Fibroblast of villous mesenchyme (primary cell): ENCODE data around the gene MAP2K3. TPM values are rescaled to one million over a fixed set of nuclear protein-coding genes. Genes with fewer than 3 reads are reported as not detected.

Source experiments
- DNase-seq: peaks from one replicate; pipeline ENCODE4 v3.0.0-alpha.2; 2010; ENCODE audit warnings: low read depth
- H3K4me3 ChIP-seq: 2 replicates; pipeline ENCODE4 v1.5.1; 2011; ENCODE audit warnings: low read depth, mild to moderate bottlenecking, low read length
- total RNA-seq: library from RNA; depleted of rRNA; stranded (reverse); fragments of >200 nt; gene quantifications from 2 replicates; pipeline ENCODE4 v1.2.3, GENCODE V29; 2012
- TF ChIP-seq, protein P1 (sequence below): IDR thresholded peaks from 2 replicates; pipeline ENCODE4 v1.5.1; 2012; ENCODE audit warnings: low read depth, mild to moderate bottlenecking, low read length; ENCODE audit not compliant: insufficient read depth

The MAP2K3 gene
- total RNA-seq, 1 donor: 30.7 TPM

DNA sequence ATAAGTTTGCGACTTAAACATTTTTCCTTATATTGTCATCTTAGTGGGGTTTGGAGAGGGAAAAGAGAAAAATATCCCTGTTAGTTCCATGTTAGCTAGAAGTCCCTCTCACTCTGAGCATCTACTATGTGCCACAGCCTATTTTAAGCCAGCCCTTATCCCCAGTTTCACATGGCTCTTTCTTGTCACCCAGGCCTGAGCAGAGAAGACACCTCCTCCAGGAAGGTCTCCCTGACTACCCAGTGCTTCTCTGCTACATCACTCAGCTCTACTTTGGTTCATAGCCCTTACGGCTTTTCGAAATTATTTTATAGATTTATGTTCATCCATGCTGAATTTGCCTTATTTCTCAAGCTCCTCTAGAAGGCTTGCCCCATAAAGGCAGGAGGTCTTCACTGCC lies 7.2 kb upstream of the MAP2K3 start:
- TF ChIP-seq, protein P1, sequence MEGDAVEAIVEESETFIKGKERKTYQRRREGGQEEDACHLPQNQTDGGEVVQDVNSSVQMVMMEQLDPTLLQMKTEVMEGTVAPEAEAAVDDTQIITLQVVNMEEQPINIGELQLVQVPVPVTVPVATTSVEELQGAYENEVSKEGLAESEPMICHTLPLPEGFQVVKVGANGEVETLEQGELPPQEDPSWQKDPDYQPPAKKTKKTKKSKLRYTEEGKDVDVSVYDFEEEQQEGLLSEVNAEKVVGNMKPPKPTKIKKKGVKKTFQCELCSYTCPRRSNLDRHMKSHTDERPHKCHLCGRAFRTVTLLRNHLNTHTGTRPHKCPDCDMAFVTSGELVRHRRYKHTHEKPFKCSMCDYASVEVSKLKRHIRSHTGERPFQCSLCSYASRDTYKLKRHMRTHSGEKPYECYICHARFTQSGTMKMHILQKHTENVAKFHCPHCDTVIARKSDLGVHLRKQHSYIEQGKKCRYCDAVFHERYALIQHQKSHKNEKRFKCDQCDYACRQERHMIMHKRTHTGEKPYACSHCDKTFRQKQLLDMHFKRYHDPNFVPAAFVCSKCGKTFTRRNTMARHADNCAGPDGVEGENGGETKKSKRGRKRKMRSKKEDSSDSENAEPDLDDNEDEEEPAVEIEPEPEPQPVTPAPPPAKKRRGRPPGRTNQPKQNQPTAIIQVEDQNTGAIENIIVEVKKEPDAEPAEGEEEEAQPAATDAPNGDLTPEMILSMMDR: no peak
- no peak for DNase-seq
- H3K4me3 ChIP-seq: no peak overlapping the region

DNA sequence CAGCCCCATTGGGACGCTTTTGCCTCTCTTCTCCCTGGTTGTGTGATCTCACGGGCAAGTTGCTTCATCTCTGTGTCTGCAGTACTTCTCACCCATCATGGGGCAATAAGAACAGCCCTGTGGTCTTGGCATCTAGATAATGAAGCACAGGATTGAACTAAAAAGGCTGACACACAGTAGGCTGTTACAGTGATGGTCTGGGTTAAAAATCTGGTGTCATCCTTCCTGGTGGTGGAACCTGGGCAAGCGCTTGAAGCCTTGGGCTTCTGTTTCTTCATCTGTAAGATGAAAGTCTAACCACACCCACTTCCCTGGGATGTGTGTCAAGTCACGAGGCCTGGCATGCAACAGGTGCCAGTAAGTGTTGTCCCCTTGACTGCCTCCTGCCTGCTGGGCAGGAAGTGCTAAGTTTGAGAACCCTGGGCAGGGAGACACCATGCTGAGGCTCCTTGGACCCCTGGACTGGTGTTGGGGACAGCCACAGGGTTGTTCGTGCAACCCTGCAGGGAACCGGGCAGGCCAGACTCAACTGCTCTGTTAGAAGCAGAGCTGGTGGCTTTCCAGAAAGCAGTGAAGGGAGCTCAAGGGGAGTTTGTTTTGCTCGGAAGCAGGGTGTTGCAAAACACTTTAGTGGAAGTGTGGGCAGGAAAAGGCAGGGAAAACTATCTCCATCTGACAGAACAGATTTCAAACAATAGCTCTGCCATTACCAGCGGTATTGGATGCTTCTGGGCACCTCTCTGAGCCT lies 5.9 kb upstream of the MAP2K3 start:
- no peak overlapping the region for H3K4me3 ChIP-seq
- DNase-seq: no peak
- TF ChIP-seq, protein P1: no peak

DNA sequence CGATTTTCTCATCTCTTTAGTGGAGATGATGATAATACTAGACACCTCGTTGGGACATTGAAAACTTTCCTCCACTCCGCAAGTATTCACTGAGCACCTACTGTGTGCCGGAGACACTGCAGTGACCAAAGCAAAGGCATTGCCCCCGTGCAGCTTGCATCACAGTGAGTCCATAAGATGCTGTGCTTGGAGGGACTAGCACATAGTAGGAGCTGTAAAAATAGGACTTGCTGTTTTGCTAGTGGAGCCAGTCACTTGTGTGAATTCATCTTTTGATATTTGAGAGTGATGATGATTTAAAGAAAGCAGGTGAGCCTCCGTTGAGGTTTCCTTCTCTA lies 5.3 kb upstream of the MAP2K3 start:
- TF ChIP-seq, protein P1: no peak
- no peak for DNase-seq

DNA sequence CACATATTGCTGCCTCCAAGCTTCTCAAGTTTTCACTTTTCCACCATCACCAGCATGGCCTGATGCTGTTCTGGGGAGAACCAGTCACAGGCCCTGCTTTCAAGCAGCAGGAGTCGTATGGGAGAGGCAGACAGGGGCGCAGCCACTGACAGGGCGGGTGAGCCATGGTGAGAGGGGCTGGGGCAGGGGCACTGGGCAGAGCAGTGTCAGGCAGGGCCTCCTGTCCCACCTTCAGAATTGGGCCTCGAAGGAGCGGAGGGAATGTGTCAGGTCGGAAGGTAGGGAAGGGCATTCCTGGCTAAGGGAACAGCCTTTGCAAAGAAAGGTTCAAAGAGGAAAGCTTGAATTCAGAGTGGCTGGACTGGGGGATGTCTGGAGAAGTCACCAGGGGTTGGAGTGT lies 4.9 kb upstream of the MAP2K3 start:
- no peak for DNase-seq
- H3K4me3 ChIP-seq: no peak overlapping the region
- TF ChIP-seq, protein P1: no peak

More for the DNA sequence above, 5.3 kb upstream of the MAP2K3 start:
- H3K4me3 ChIP-seq: no peak overlapping the region

DNA sequence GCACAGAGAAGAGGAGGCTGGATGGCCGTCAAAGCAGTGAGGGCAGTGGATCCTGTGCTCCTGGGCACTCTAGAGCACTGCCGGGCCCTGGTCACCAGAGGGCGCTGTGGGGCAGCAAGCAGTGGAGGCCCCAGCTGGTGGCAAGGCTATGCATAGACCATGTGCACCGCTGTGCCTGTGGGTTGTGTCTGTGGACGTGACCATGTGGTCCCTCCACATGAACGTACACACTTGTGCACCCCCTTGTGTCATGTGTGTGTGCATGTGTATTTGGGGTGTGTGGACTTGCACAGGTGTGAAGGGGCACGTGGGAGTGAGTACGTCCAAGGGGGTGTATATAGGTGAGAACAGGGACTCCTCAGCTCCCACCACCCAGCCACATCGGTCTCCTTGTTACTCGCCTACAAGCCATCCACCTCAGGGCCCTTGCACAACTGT lies 4.4 kb upstream of the MAP2K3 start:
- DNase-seq: peak; percentile 77
- H3K4me3 ChIP-seq: no peak overlapping the region
- TF ChIP-seq, protein P1: peak; percentile 99

DNA sequence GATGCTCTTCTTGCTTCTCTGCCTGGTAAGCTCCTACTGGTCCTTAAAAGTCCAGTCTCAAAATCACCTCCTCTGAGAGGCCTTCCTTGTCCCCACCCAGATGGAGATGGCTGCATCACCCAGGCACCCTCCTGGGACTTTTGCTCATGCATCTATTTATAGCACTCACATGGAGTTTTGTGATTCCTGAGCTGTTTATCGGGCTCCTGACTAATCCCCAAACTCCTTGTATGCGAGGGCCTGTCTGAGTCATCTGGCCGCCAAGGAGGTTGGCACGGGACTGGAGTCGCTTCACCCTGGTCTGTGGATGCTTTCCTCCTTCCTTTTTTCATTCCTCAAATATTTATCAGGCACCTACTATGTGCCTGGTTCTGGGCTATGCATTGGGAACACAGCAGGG lies 2.3 kb upstream of the MAP2K3 start:
- no peak overlapping the region for H3K4me3 ChIP-seq
- DNase-seq: peak; percentile 95
- TF ChIP-seq, protein P1: no peak

DNA sequence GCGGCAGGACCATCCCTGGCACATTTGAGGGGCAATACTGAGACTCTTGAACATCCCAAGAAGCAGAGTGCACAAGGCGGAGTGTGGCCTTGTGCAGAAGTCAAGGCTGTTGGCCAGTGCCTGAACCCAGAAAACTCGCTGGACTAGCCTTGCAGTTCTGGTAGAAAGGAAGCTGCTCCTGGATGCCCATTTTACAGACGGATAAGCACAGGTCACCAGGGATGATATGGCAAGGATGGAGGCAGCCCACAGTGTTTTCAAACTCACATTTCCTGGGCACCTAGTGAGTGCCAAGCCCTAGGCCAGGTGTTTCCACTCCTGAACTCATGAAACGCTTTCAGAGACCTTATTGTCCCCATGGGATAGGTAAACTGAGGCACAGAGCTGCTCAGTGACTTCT lies 1.7 kb upstream of the MAP2K3 start:
- TF ChIP-seq, protein P1: no peak
- H3K4me3 ChIP-seq: no peak overlapping the region
- no peak for DNase-seq
